ENCODE results near the gene COL10A1.

DNA sequence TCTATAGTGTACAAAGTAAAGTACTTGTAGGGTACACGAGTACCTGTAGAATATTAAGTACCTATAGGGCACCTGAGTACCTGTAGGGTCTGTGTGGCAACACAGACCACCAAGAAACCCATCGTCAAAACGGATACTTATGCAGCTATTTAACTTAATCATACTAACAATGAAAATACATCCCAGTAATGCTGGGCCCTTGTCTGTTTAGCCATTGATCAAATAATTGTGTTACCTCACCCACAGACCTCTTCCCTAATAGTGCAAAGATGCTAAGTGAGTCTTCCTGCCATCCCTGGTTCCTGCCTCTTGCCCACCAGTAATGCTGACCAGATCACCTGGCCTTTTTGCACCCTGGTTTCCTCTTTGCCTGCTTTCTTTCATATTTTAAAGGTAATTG is 7.5 kb upstream of the COL10A1 start:
- no peak for TF ChIP-seq POLR2A (IDR thresholded peaks at IDR 0.05)
- TF ChIP-seq, protein P1, sequence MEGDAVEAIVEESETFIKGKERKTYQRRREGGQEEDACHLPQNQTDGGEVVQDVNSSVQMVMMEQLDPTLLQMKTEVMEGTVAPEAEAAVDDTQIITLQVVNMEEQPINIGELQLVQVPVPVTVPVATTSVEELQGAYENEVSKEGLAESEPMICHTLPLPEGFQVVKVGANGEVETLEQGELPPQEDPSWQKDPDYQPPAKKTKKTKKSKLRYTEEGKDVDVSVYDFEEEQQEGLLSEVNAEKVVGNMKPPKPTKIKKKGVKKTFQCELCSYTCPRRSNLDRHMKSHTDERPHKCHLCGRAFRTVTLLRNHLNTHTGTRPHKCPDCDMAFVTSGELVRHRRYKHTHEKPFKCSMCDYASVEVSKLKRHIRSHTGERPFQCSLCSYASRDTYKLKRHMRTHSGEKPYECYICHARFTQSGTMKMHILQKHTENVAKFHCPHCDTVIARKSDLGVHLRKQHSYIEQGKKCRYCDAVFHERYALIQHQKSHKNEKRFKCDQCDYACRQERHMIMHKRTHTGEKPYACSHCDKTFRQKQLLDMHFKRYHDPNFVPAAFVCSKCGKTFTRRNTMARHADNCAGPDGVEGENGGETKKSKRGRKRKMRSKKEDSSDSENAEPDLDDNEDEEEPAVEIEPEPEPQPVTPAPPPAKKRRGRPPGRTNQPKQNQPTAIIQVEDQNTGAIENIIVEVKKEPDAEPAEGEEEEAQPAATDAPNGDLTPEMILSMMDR (IDR thresholded peaks at IDR 0.05), result no peak

Data from gastroesophageal sphincter (tissue), 3 donors.